ENCODE results near the gene HRC.

Gene HRC

GRCh38 chr19:49113762-49114629, 41.2 kb downstream of the HRC start, which contains the start of gene LIN7B:
TSS of gene LIN7B (plus strand) at chr19:49114370. CDS start at chr19:49114405, 35 bp downstream.
- peak; percentile 63 for DNase-seq

DNA sequence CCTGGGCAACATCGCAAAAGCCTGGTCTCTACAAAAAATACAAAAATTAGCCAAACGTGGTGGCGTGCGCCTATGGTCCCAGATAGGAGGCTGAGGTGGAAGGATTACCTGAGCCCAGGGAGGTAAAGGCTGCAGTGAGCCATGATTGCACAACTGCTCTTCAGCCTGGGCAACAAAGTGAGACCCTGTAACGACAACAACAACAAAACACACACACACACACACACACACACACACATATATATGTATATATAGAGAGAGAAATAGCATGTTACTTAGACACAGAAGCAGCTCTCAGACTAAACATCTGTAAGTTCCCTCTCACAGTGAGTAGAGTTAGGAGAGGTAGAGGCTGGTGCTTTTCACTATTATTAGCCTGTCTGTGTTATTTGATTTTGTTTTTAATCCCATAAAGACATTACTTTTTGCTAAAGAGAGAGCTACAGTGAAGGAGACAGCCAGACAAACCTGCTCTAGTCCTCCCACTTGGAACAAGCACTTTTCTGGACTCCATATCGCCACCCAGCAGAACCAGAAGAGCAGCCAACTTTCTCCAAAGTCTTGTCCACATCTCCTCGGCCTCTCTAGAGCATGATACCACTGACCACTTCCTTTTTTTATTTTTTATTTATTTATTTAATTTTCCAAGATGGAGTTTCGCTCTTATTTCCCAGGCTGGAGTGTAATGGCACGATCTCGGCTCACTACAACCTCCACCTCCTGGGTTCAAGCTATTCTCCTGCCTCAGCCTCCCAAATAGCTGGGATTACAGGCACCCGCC, 43.8 kb downstream of the HRC start:
- no peak for DNase-seq

GRCh38 chr19:49110567-49110966, 44.6 kb downstream of the HRC start:
- DNase-seq: peak; percentile 21

GRCh38 chr19:49109569-49110233, 45.5 kb downstream of the HRC start:
- DNase-seq: no peak

- DNase-seq: no peak
Observed at GRCh38 chr19:49109051-49109450, 46.1 kb downstream of the HRC start.

DNA sequence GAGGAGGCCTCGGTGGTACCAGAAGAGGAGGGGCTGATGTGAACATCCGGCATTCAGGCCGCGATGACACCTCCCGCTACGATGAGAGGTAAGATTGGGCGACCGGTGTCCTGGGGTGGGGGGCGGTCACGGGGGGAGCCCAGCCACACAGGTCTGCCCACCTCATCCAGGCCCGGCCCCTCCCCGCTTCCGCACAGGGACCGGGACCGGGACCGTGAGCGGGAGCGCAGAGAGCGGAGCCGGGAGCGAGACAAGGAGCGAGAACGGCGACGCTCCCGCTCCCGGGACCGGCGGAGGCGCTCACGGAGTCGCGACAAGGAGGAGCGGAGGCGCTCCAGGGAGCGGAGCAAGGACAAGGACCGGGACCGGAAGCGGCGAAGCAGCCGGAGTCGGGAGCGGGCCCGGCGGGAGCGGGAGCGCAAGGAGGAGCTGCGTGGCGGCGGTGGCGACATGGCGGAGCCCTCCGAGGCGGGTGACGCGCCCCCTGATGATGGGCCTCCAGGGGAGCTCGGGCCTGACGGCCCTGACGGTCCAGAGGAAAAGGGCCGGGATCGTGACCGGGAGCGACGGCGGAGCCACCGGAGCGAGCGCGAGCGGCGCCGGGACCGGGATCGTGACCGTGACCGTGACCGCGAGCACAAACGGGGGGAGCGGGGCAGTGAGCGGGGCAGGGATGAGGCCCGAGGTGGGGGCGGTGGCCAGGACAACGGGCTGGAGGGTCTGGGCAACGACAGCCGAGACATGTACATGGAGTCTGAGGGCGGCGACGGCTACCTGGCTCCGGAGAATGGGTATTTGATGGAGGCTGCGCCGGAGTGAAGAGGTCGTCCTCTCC, 47.4 kb downstream of the HRC start:
- DNase-seq: no peak

GRCh38 chr19:49106648-49107135, 48.5 kb downstream of the HRC start:
- DNase-seq: peak; percentile 39

- DNase-seq: no peak
Observed at GRCh38 chr19:49104229-49104864, 50.8 kb downstream of the HRC start.

GRCh38 chr19:49103331-49104085, 51.7 kb downstream of the HRC start:
- no peak for DNase-seq

- DNase-seq: no peak
Observed at GRCh38 chr19:49102303-49102702, 52.9 kb downstream of the HRC start.
